Mesothelial cell of epicardium (in vitro differentiated cells): ENCODE measurements around the gene DPF3. TPM values are rescaled to one million over a fixed set of nuclear protein-coding genes. Genes with fewer than 3 reads are reported as not detected.

ENCODE experiments used
- DNase-seq, 2 experiments: peaks; one replicate each; pipeline ENCODE4 v3.0.0; 2021; ENCODE audit warnings: low spot score in 2 of 2; ENCODE audit not compliant: unreplicated experiment in 2 of 2
- H3K27ac Mint-ChIP-seq: 2 replicates; pipeline ENCODE4 v1.8.0; 2021; ENCODE audit warnings: mixed read lengths
- H3K27me3 Mint-ChIP-seq: 2 replicates; pipeline ENCODE4 v1.8.0; 2021; ENCODE audit warnings: low read depth, mixed read lengths
- H3K36me3 Mint-ChIP-seq: 2 replicates; pipeline ENCODE4 v1.8.0; 2021; ENCODE audit warnings: mixed read lengths
- H3K4me1 Mint-ChIP-seq: 2 replicates; pipeline ENCODE4 v1.8.0; 2021; ENCODE audit warnings: mixed read lengths
- H3K4me3 Mint-ChIP-seq: 2 replicates; pipeline ENCODE4 v1.8.0; 2021; ENCODE audit warnings: mild to moderate bottlenecking, moderate library complexity, mixed read lengths
- H3K9me3 Mint-ChIP-seq: 2 replicates; pipeline ENCODE4 v1.8.0; 2021; ENCODE audit warnings: mixed read lengths
- CTCF ChIP-seq: fragments of 200-600 bp; sonication (generic); IDR thresholded peaks from one replicate; pipeline ENCODE4 v1.5.0; 2021; ENCODE audit warnings: antibody characterized with exemption; ENCODE audit not compliant: unreplicated experiment
- total RNA-seq: library from RNA; stranded (reverse); gene quantifications from 3 replicates; pipeline ENCODE4 v1.2.1, GENCODE V29; 2021

Gene DPF3
- total RNA-seq, 1 donor from 2014 or later = 1.3 TPM

DNA sequence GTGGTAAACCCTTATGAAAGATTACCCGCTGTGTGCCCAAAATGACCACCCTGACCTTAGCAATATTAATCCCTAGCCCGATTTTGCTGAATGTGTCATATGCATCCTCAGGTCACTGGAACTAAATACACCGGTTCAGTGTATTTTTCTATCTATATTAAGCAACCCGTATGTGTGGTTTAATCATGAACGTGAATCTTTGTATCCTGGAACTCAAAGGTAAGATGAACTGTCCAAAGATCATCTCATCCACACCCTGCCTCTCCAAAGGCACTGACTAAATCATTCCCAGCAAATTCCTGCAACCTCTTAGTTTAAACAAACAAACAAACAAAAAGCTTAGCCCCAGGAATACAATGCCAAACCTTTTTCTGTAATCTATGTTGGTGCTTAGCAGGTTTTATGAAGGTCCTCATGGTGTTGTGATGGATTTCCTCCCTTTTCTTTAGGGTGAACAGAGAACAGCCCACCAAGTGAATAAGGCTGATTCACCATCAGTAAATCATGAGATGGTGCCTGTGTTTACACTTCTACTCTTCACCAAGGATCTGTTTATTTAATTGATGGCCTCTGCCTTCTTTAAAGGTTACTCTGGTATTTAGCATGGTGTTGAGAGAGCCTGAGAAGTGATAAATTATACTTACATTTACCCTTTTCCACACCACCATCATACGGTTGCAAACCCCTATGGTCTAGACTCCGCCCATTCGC is 298.6 kb downstream of the DPF3 start:
- H3K4me1 Mint-ChIP-seq = peaks cover 6% of the 10 kb centered on the region
- no peak for DNase-seq
- no peak for TF ChIP-seq CTCF
- no peaks in the 10 kb centered on the region for H3K36me3 Mint-ChIP-seq
- H3K27me3 Mint-ChIP-seq = peaks cover 13% of the 10 kb centered on the region
- H3K27ac Mint-ChIP-seq = no peak overlapping the region
- H3K4me3 Mint-ChIP-seq = no peak overlapping the region
- no peaks in the 10 kb centered on the region for H3K9me3 Mint-ChIP-seq

- DNase-seq = no peak
- TF ChIP-seq CTCF = no peak
- Mint-ChIP-seq H3K4me1 (peaks cover 2% of the 10 kb centered on the region), H3K27me3 (peaks cover 13% of the 10 kb centered on the region), H3K36me3 (no peaks in the 10 kb centered on the region), H3K4me3 (no peak overlapping the region), H3K9me3 (peaks cover 5% of the 10 kb centered on the region), H3K27ac (no peak overlapping the region)
Observed at GRCh38 chr14:72594099-72594901, 299.6 kb downstream of the DPF3 start.

GRCh38 chr14:72591391-72591790 is 302.5 kb downstream of the DPF3 start:
- Mint-ChIP-seq H3K36me3 (no peaks in the 10 kb centered on the region), H3K4me3 (no peak overlapping the region), H3K27ac (no peak overlapping the region), H3K4me1 (peaks cover 2% of the 10 kb centered on the region), H3K9me3 (peaks cover 5% of the 10 kb centered on the region), H3K27me3 (peaks cover 13% of the 10 kb centered on the region)
- DNase-seq = no peak
- TF ChIP-seq CTCF = no peak

DNA sequence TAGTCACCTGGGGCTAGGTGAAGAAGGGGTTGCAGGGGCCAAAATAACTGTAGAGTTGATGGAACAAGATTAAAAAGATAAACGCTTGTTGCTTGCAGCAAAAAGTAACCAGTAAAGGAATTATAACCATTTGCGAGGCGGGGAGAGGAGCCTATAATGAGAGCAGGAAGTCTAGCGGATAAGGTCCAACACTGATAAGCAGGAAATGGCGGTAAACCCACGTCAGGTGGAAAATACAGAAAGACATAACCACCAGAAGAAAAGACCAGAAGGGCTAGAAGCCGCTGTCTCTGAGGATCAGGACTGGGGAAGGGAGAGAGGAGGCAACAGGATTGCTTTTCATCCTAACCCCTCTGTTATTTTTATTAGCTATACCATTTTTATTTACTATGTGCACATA is 303.3 kb downstream of the DPF3 start:
- DNase-seq = no peak
- no peak overlapping the region for H3K4me3 Mint-ChIP-seq
- H3K27me3 Mint-ChIP-seq = peaks cover 12% of the 10 kb centered on the region
- no peaks in the 10 kb centered on the region for H3K36me3 Mint-ChIP-seq
- no peak for TF ChIP-seq CTCF
- peaks cover 5% of the 10 kb centered on the region for H3K9me3 Mint-ChIP-seq
- no peak overlapping the region for H3K27ac Mint-ChIP-seq
- peaks cover 2% of the 10 kb centered on the region for H3K4me1 Mint-ChIP-seq

DNA sequence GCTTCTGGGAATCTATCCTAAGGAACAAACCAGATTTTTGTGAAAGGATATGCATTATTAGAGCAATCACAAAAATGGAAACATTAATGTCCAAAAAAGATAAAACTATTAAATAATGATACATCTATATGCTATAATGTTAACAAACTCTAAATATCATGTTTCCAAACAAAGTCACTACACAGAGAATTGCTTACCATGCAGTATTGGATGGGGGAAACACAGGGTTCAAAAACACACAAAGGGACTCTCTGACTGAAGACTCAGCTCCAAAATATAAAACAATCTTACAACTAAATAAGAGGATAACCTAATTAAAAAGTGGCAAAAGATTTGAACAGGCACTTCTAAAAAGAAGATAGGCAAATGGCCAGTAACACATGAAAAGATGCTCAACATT is 304.2 kb downstream of the DPF3 start:
- Mint-ChIP-seq H3K36me3 (no peaks in the 10 kb centered on the region), H3K4me1 (peaks cover 2% of the 10 kb centered on the region), H3K27ac (no peak overlapping the region), H3K27me3 (peaks cover 17% of the 10 kb centered on the region), H3K4me3 (no peak overlapping the region), H3K9me3 (peaks cover 5% of the 10 kb centered on the region)
- no peak for TF ChIP-seq CTCF
- DNase-seq = no peak
